ELF-1 (cell line): ENCODE results near the gene DPEP3.
"Not testable (repeated sequence)": the region's sequence is repeated elsewhere in the genome, so short reads cannot be mapped to it uniquely, and the experiment has no call there.

Experiments used
- DNase-seq: peaks from one replicate; pipeline ENCODE4 v3.0.0-alpha.2; 2016; ENCODE audit warnings: low read depth, low spot score

The DPEP3 gene

GRCh38 chr16:67945392-67945933 lies 34.8 kb downstream of the DPEP3 start:
- no peak for DNase-seq

- no peak for DNase-seq
These were observed 35.5 kb downstream of the DPEP3 start for GRCh38 chr16:67944690-67945391.

GRCh38 chr16:67943619-67944504 lies 36.4 kb downstream of the DPEP3 start, which contains the start of gene LCAT:
LCAT (minus strand) TSS chr16:67944120; CDS start chr16:67944101, 19 bp downstream.
- DNase-seq, result no peak

GRCh38 chr16:67943256-67943618 lies 37.1 kb downstream of the DPEP3 start:
- no peak for DNase-seq

GRCh38 chr16:67942510-67943255 lies 37.6 kb downstream of the DPEP3 start:
- no peak for DNase-seq

GRCh38 chr16:67942200-67942509 lies 38.1 kb downstream of the DPEP3 start:
- DNase-seq, result peak; percentile 75

DNA sequence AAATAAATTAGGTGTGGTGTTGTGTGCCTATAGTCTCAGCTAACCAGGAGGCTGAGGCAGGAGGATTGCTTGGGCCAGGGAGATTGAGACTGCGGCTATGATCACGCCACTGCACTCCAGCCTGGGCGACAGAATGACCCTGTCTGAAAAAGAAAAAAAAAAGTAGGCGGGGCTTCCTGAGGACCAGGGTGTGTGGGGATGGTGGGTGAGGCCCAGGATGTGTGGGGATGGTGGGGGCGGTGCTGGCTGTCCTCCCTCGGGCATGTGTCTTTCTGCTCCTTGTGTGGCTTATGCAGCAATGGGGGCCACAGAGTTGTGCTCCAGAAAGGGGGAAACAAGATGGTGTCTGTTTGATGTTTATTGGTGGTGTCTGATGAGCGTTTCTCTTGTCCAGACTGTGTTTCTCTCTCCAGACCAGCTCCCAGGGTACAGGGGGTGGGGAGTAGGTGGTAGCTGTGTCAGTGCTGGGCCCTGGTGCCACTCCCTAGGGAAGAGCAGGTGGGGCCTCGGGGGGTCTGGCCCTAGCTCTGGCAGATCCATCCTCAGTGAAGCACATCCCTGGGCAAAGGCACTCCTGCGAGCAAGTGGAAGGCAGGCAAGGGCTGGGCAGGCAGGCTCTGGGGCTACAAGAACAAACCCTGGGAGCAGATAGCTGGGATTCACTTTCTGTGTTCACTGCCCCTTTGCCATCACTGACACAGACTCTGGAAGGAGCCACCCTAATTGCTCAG lies 38.7 kb downstream of the DPEP3 start:
- no peak for DNase-seq

DNA sequence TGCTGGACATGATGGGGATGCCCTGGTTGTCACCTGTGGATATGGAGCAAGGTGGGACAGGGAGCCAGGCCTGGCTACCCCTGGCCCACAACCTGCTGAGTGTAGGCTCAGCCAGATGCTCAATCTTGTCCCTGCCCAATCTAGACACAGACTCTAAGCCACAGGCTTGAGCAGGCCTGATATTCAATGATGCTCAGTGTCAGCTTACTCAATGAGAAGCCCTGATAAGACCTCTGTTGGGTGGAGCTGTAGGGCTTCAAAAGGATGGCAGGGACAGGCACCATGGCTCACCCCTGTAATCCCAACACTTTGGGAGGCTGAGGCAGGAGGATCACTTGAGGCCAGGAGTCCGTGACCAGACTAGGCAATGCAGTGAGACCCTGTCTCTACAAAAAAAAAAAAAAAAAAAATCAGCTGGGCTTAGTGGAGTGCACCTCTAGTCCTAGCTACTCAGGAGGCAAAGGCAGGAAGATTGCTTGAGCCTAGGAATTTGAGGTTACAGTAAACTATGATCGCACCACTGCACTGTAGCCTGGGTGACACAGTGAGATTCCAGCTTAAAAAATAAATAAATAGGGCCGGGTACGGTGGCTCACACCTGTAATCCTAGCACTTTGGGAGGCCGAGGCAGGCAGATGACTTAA lies 39.7 kb downstream of the DPEP3 start:
- DNase-seq, result no peak

GRCh38 chr16:67939507-67940445 lies 40.5 kb downstream of the DPEP3 start:
- no peak for DNase-seq

- DNase-seq, result not testable (repeated sequence)
These were observed 42.6 kb downstream of the DPEP3 start for GRCh38 chr16:67937713-67938112.

GRCh38 chr16:67936880-67937605 lies 43.3 kb downstream of the DPEP3 start:
- DNase-seq, result no peak

DNA sequence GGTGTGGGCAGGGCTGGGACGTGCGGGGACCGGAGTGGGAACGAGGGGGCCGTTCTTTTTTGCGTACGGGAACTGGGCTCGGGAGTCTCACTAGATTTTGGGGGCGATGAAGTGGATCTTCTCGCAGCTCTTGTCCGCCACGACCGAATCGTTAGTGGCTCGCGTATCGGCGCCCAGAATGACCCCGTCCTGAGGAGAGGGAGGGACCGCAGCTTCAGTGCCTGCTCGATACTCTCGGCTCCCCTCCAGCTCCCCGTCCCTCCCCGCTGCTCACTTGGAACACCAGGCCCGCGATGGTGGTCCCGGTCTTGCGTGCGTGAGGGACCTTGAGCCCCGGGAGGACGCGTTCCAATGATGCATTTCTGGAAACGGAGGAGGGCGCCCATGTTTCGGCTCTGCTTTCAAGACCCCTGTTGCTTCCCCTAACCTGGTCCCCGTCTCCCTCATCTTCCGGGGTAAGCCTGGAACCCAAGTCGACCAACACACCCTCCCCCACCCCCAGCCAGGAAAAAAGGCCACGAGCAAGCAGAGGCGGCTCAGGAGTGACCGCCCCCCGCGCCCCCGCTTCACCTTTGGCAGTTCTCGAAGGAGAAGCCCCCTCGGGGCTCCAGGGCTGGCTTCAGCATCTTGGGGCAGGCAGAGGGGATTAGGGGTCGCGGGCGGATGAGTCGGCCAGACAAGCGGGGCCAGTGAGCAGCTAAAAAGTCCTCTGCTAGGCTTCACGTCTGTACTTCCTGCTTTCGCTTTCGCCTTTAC lies 44.0 kb downstream of the DPEP3 start, which contains the start of gene PSMB10:
TSS of gene PSMB10 (minus strand) at position 727 of the 756 bp plus-strand sequence. CDS start at position 626, 101 bp downstream.
- peak; percentile 55 for DNase-seq

DNA sequence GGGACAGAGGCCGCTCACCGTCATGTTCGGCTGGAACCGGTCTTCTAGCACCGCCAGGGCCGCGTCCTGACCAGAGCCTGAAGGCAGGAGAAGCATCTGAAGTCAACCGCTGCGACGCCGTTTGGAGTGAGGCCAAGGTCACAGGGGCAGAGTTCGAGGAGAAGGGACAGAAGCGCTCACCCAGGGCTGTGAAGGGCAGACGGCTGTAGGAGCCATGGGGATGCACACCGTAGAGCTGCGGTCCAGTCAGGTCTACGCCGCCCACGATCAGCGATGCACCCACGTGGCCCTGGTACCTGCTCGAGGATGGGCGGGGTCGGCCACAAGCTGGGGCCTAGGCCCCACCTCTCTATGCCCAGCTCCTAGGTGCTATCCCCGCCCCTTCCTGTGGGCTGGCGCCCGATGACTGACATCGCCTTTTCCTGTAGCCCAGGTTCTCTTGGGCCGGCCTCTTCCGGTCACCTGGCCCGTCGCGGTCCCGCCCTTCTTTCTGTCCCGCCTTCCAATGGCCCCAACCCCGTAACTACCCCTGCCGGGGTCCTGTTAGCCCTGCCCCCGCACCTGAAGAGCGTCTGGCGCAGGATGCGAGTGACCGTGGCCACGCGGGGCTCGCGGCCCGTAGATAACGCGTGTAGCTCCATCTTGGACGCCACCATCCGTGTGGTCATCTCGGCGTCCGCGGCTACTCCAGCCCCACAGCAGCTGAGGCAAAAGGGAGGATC lies 44.7 kb downstream of the DPEP3 start:
- peak; percentile 99 for DNase-seq

GRCh38 chr16:67935101-67935401 lies 45.2 kb downstream of the DPEP3 start:
- DNase-seq, result no peak

GRCh38 chr16:67934306-67935100 lies 45.8 kb downstream of the DPEP3 start:
- DNase-seq, result no peak

DNA sequence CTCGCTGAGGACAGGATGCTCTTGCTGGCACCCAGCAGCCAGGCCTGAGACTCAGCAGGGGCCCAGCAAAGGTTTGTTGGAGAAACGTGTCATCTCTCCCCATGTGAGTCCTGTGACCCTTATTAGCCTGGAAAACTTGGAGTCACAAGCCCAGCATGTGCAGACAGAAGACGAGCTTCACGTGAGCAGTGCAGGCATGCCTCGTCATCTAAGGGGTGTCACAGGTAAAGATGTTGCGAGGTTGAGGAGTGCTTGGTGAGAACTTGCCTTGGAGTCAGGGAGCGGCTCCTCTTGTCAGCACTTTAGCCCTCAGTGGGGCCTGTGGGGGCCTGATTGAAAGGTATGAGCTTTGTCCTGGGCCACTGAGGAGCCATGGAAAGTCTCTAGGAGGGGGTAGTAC lies 46.5 kb downstream of the DPEP3 start:
- DNase-seq, result no peak

DNA sequence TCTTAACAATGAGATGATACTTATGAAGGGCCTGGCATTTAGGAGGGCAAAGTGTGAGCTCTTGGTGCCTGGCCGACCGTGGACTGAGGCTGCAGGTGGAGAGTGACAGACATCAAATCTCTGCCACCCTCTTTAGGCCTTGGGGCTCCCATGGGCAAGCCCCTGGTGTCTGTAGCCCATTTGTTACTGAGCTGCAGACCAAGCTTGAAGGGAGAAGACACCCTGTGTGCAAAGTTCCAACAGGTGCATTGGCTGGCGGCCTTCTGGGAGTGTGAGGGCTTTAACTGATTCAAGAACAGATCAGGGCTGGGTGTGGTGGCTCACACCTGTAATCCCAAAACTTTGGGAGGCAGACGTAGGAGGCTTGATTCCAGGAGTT lies 47.8 kb downstream of the DPEP3 start:
- DNase-seq, result no peak
